A673 (cell line): ENCODE results near the gene CHAD.

Experiments
- EZH2 ChIP-seq: fragments of 200-600 bp; sonication (generic); IDR thresholded peaks from 2 replicates; pipeline ENCODE4 v1.6.1; 2017; ENCODE audit warnings: borderline replicate concordance, low read depth, mild to moderate bottlenecking, mixed read lengths, antibody characterized with exemption, low read length; ENCODE audit not compliant: poor library complexity, severe bottlenecking
- TF ChIP-seq, protein P1 (sequence below): fragments of 300-800, 200-600 bp; sonication (generic); conservative IDR thresholded peaks from 2 replicates; pipeline ENCODE4 v1.5.1; 2017; ENCODE audit warnings: low read depth, mild to moderate bottlenecking, antibody characterized with exemption, low read length, moderate library complexity, mixed read lengths

DNA sequence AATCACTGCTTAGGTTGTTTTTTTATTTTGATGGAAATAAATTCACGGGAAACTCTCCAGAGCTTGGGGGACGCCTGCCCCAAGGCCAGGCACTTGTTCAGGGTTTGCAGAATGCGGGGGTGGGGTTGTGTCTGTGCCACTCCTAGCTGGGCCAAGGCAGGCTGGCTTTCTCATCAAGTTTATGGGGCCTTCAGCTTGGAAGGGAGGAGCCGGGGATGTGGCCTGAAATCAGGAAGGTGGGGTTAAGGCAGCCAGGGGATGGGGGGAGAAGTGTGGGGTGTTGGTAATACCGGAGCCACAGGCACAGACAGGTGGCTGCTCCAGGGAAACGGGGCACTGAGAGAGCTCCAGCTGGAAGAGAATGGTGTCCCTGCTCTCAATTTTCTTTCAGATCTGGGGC is 1.7 kb upstream of the CHAD start:
- TF ChIP-seq, protein P1, sequence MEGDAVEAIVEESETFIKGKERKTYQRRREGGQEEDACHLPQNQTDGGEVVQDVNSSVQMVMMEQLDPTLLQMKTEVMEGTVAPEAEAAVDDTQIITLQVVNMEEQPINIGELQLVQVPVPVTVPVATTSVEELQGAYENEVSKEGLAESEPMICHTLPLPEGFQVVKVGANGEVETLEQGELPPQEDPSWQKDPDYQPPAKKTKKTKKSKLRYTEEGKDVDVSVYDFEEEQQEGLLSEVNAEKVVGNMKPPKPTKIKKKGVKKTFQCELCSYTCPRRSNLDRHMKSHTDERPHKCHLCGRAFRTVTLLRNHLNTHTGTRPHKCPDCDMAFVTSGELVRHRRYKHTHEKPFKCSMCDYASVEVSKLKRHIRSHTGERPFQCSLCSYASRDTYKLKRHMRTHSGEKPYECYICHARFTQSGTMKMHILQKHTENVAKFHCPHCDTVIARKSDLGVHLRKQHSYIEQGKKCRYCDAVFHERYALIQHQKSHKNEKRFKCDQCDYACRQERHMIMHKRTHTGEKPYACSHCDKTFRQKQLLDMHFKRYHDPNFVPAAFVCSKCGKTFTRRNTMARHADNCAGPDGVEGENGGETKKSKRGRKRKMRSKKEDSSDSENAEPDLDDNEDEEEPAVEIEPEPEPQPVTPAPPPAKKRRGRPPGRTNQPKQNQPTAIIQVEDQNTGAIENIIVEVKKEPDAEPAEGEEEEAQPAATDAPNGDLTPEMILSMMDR, result no peak
- no peak for TF ChIP-seq EZH2
